B cell (primary cell): Measurements from ENCODE around the gene ZDHHC1. TPM values are rescaled to one million over a fixed set of nuclear protein-coding genes. Genes with fewer than 3 reads are reported as not detected.

Experiments
- ATAC-seq: fragments of 200-7000 bp; cut with Tn5 transposase; one replicate; pipeline ENCODE4 v1.10.0; 2021; ENCODE audit warnings: low read depth, mild to moderate bottlenecking, moderate number of reproducible peaks, moderate library complexity
- CTCF ChIA-PET: fragments of 350-600 bp; sonication (Branson Sonifier 250); formaldehyde crosslinking; loops from one replicate; lab custom pipeline; 2021; ENCODE audit warnings: antibody characterized with exemption, inconsistent platforms; lab: Charles Lee
- POLR2A ChIA-PET: fragments of 350-600 bp; sonication (Branson Sonifier 250); formaldehyde crosslinking; loops from one replicate; lab custom pipeline; 2021; ENCODE audit warnings: antibody characterized with exemption; lab: Charles Lee
- DNase-seq: peaks from one replicate; pipeline ENCODE4 v3.0.0; 2013
- H2AFZ ChIP-seq: 2 replicates; pipeline ENCODE4 v1.6.1; 2012; ENCODE audit warnings: mild to moderate bottlenecking, low read depth, low read length; ENCODE audit not compliant: insufficient read depth, poor library complexity, severe bottlenecking
- H3K27ac ChIP-seq, 2 donors: 1 replicate in 1 of 2; 2 replicates in 1 of 2; pipeline ENCODE4 v1.5.1; 2012 to 2013; ENCODE audit warnings: low read length in 2 of 2, mild to moderate bottlenecking in 2 of 2, moderate library complexity in 1 of 2
- H3K27me3 ChIP-seq, 4 experiments: fragments of 200-600 bp in 1 of 4; sonication (generic) in 1 of 4; replicated peaks in 1 of 4; 1 replicate in 2 of 4; 2 replicates in 2 of 4; pipeline versions ENCODE4 v1.6.1 to v1.7.0; 2013 to 2016; ENCODE audit warnings: low read length in 3 of 4, mild to moderate bottlenecking in 2 of 4, mixed read lengths in 1 of 4, moderate library complexity in 1 of 4; ENCODE audit not compliant: insufficient read depth in 4 of 4, control insufficient read depth in 3 of 4; ENCODE audit errors: control extremely low read depth in 1 of 4
- H3K36me3 ChIP-seq, 2 experiments: replicated peaks in 1 of 2; 1 replicate in 1 of 2; 2 replicates in 1 of 2; pipeline versions ENCODE4 v1.6.1 to v1.7.1; 2013; ENCODE audit warnings: low read length in 1 of 2; ENCODE audit not compliant: insufficient read depth in 2 of 2, control insufficient read depth in 1 of 2; ENCODE audit errors: control extremely low read depth in 1 of 2, extremely low read depth in 1 of 2
- H3K4me1 ChIP-seq, 2 donors: fragments of 200-600 bp in 1 of 2; sonication (generic) in 1 of 2; 1 replicate in 1 of 2; 2 replicates in 1 of 2; pipeline versions ENCODE4 v1.5.1 to v1.6.1; 2013 to 2017; ENCODE audit warnings: low read length in 2 of 2; ENCODE audit not compliant: control insufficient read depth in 2 of 2, insufficient read depth in 2 of 2
- H3K4me2 ChIP-seq: replicated peaks from 2 replicates; pipeline ENCODE3; 2012; ENCODE audit warnings: mild to moderate bottlenecking, low read depth, low read length; ENCODE audit not compliant: poor library complexity, severe bottlenecking
- H3K4me3 ChIP-seq, 5 experiments: fragments of 200-600 bp in 1 of 5; sonication (generic) in 1 of 5; 1 replicate in 3 of 5; 2 replicates in 2 of 5; pipeline versions ENCODE4 v1.5.1 to v1.7.0; 2011 to 2016; ENCODE audit warnings: low read length in 4 of 5, mild to moderate bottlenecking in 4 of 5, low read depth in 2 of 5, control low read depth in 1 of 5, moderate library complexity in 1 of 5; ENCODE audit not compliant: insufficient read depth in 1 of 5; ENCODE audit errors: control extremely low read depth in 1 of 5, extremely low read depth in 1 of 5
- H3K79me2 ChIP-seq: fragments of 200-600 bp; sonication (generic); one replicate; pipeline ENCODE4 v1.6.0; 2016; ENCODE audit warnings: low read length; ENCODE audit not compliant: control insufficient read depth, insufficient read depth
- H3K9ac ChIP-seq: fragments of 200-600 bp; sonication (generic); 2 replicates; pipeline ENCODE4 v1.6.1; 2017; ENCODE audit warnings: mild to moderate bottlenecking, low read length, moderate library complexity
- H3K9me3 ChIP-seq, 3 donors: one replicate each; pipeline versions ENCODE4 v1.6.1 to v1.7.1; 2013; ENCODE audit warnings: low read length in 2 of 3; ENCODE audit not compliant: control insufficient read depth in 2 of 3, insufficient read depth in 1 of 3; ENCODE audit errors: control extremely low read depth in 1 of 3
- H4K20me1 ChIP-seq: 2 replicates; pipeline ENCODE4 v1.6.0; 2012; ENCODE audit warnings: mild to moderate bottlenecking, low read length; ENCODE audit not compliant: insufficient read depth, control insufficient read depth, poor library complexity, severe bottlenecking
- H3K27ac Mint-ChIP-seq: one replicate; pipeline ENCODE4 v1.8.0; 2021; ENCODE audit warnings: mixed read lengths
- H3K27me3 Mint-ChIP-seq: one replicate; pipeline ENCODE4 v1.8.0; 2021; ENCODE audit warnings: mixed read lengths
- H3K4me1 Mint-ChIP-seq: one replicate; pipeline ENCODE4 v1.8.0; 2021; ENCODE audit warnings: mixed read lengths
- H3K4me3 Mint-ChIP-seq: one replicate; pipeline ENCODE4 v1.8.0; 2021; ENCODE audit warnings: mixed read lengths
- H3K9me3 Mint-ChIP-seq: one replicate; pipeline ENCODE4 v1.8.0; 2022; ENCODE audit warnings: mixed read lengths; ENCODE audit not compliant: insufficient read depth
- EZH2 ChIP-seq: IDR thresholded peaks from 2 replicates; pipeline ENCODE4 v1.6.1; 2012; ENCODE audit warnings: borderline replicate concordance, low read depth, mild to moderate bottlenecking, moderate library complexity, low read length; ENCODE audit not compliant: insufficient read depth, poor library complexity, severe bottlenecking
- WGBS: methylation state at CpG from one replicate; pipeline ENCODE4 v1.1.5; 2013; ENCODE audit warnings: missing lambda C conversion rate; ENCODE audit not compliant: insufficient coverage; 5-methylcytosine and 5-hydroxymethylcytosine counted together
- intact Hi-C: fragments of 100-400 bp; cut with micrococcal nuclease; formaldehyde crosslinking; loops from one replicate; pipeline ENCODE4 v1.10.0; 2022
- polyA plus RNA-seq: library from polyadenylated mRNA; depleted of rRNA; stranded (reverse); fragments of >200 nt; gene quantifications from 2 replicates; pipeline ENCODE4 v1.2.3, GENCODE V29; 2012
- total RNA-seq, 2 donors: library from RNA; stranded (reverse); fragments of 120-200 nt in 1 of 2; gene quantifications; 1 replicate in 1 of 2; 2 replicates in 1 of 2; pipeline versions ENCODE4 v1.2.3 to v1.2.4, GENCODE V29; 2013 to 2022
- TF ChIP-seq, protein P1 (sequence below): fragments of 200-600 bp; IDR thresholded peaks from one replicate; pipeline ENCODE4 v1.8.0; 2022; ENCODE audit warnings: antibody characterized with exemption, mild to moderate bottlenecking

The ZDHHC1 gene
- total and polyA plus RNA-seq, 2 donors (not counting 1 experiment from before 2014, with no cell fraction given) = 0.58 to 2.8 TPM

DNA sequence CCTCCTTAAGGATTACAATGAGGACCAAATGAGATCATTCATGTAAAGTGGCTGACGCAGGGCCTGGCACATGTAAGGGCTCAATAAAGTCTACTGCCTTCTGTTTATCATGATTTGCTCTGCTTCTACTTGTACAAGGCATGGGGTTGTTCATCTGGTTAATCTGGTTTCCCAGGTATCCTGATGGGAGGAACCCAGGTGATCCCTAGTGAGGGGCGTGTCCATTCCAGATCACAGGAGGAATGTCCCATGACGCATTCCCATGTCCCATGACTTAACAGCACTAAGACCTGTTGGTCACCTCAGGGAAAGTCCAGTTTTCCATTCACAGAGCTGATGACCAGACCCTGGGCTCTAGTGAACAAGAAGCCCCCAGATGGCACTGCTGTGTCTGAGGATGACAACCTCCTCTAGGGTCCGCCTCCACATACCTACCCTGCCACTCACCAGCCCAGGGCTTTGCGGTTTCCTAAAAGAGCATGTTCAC lies 11.5 kb downstream of the ZDHHC1 start:
- no peak overlapping the region for H3K4me2 ChIP-seq

DNA sequence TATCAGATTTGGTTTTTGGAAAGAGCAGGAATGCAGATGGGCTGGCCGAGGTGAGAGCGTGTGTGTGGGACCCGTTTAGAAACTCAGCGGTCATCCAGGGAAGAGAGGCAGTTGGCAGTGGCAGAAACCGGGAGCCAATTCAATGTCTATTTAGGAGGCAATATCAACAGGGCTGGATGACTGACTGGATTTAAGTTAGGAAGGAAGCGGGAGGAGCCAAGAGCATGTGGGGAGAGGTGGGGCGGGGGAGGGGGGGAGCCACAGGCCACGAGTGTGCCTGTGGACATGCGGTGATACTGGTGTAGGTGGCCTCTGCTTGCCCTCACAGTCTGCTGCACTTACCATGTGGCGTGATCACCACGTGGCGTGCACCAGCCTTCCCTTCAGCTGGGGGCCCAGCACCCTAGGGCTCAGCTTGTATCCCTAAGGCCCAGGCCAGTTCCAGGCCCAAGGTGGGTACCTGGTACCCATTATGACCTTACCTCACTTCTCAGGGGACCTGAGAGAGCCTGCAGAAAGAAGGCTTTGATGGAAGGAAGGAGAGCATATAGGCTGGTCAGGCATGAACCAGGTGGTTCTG lies 12.2 kb downstream of the ZDHHC1 start:
- Mint-ChIP-seq H3K27me3 (peaks cover 7% of the 10 kb centered on the region), H3K4me1 (peaks cover 2% of the 10 kb centered on the region), H3K4me3 (no peak overlapping the region), H3K27ac (no peak overlapping the region), H3K9me3 (no peaks in the 10 kb centered on the region)
- Histone ChIP-seq H3K4me1 (peaks cover 0 to 7% of the 10 kb centered on the region in 2 donors), H2AFZ (no peak overlapping the region), H3K9ac (no peak overlapping the region), H4K20me1 (no peaks in the 10 kb centered on the region), H3K4me3 (no peak overlapping the region), H3K4me2 (no peak overlapping the region), H3K9me3 (no peaks in the 10 kb centered on the region), H3K27ac (no peak overlapping the region), H3K36me3 (no peaks in the 10 kb centered on the region), H3K79me2 (no peaks in the 10 kb centered on the region), H3K27me3 (peaks cover 0 to 9% (median 0%) of the 10 kb centered on the region in 4 experiments)
- ChIA-PET POLR2A (no interaction called here), CTCF (no interaction called here)
- intact Hi-C loops = no loop called here
- 67% methylated on average over 11 of the region's 12 CpGs for WGBS
- no peak for DNase-seq
- no peak for ATAC-seq
- TF ChIP-seq EZH2 = no peak
- TF ChIP-seq, protein P1, sequence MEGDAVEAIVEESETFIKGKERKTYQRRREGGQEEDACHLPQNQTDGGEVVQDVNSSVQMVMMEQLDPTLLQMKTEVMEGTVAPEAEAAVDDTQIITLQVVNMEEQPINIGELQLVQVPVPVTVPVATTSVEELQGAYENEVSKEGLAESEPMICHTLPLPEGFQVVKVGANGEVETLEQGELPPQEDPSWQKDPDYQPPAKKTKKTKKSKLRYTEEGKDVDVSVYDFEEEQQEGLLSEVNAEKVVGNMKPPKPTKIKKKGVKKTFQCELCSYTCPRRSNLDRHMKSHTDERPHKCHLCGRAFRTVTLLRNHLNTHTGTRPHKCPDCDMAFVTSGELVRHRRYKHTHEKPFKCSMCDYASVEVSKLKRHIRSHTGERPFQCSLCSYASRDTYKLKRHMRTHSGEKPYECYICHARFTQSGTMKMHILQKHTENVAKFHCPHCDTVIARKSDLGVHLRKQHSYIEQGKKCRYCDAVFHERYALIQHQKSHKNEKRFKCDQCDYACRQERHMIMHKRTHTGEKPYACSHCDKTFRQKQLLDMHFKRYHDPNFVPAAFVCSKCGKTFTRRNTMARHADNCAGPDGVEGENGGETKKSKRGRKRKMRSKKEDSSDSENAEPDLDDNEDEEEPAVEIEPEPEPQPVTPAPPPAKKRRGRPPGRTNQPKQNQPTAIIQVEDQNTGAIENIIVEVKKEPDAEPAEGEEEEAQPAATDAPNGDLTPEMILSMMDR = no peak

More for the DNA sequence above, 11.5 kb downstream of the ZDHHC1 start:
- CTCF ChIA-PET = no interaction called here
- no peaks in the 10 kb centered on the region for H4K20me1 ChIP-seq
- Mint-ChIP-seq H3K4me3 (no peak overlapping the region), H3K27me3 (peaks cover 7% of the 10 kb centered on the region), H3K27ac (no peak overlapping the region), H3K9me3 (no peaks in the 10 kb centered on the region), H3K4me1 (no peaks in the 10 kb centered on the region)
- no peak overlapping the region for H2AFZ ChIP-seq
- WGBS = 97% methylated on average over 3 of the region's 5 CpGs
- TF ChIP-seq EZH2 = no peak
- TF ChIP-seq, protein P1 = no peak
- no peak overlapping the region for H3K4me3 ChIP-seq
- intact Hi-C loops = no loop called here
- no peaks in the 10 kb centered on the region for H3K4me1 ChIP-seq
- H3K27ac ChIP-seq = no peak overlapping the region
- no peaks in the 10 kb centered on the region for H3K36me3 ChIP-seq
- H3K9me3 ChIP-seq = no peaks in the 10 kb centered on the region
- ATAC-seq (no peak), DNase-seq (no peak)
- H3K9ac ChIP-seq = no peak overlapping the region
- no peaks in the 10 kb centered on the region for H3K79me2 ChIP-seq
- POLR2A ChIA-PET = no interaction called here
- peaks cover 0 to 3% (median 0%) of the 10 kb centered on the region in 4 experiments for H3K27me3 ChIP-seq
